Left ventricle myocardium superior (tissue), 1 donor: ENCODE measurements around the gene ALDH4A1. TPM values are rescaled to one million over a fixed set of nuclear protein-coding genes. Genes with fewer than 3 reads are reported as not detected.

ENCODE experiments used
- ATAC-seq: fragments of 200-7000 bp; cut with Tn5 transposase; one replicate; pipeline ENCODE4 v1.9.1; 2020; ENCODE audit warnings: mild to moderate bottlenecking, moderate library complexity
- DNase-seq: peaks from one replicate; pipeline ENCODE4 v3.0.0-alpha.2; 2020
- intact Hi-C: fragments of 100-400 bp; cut with micrococcal nuclease; formaldehyde crosslinking; loops from one replicate; pipeline ENCODE4 v1.11.0; 2022
- total RNA-seq: library from RNA; stranded (reverse); fragmentation: NEBNext Ultra II Directional; extraction: Animal tissue kit (Norgen Biotek cat#: 25700); gene quantifications from one replicate; pipeline ENCODE4 v1.2.1, GENCODE V29; 2021
- donor health status: DM: no; HTN: yes; CAD: no; lungs with severe emphysema.

Gene ALDH4A1
- total RNA-seq, 1 donor from 2014 or later, result 27.3 TPM

DNA sequence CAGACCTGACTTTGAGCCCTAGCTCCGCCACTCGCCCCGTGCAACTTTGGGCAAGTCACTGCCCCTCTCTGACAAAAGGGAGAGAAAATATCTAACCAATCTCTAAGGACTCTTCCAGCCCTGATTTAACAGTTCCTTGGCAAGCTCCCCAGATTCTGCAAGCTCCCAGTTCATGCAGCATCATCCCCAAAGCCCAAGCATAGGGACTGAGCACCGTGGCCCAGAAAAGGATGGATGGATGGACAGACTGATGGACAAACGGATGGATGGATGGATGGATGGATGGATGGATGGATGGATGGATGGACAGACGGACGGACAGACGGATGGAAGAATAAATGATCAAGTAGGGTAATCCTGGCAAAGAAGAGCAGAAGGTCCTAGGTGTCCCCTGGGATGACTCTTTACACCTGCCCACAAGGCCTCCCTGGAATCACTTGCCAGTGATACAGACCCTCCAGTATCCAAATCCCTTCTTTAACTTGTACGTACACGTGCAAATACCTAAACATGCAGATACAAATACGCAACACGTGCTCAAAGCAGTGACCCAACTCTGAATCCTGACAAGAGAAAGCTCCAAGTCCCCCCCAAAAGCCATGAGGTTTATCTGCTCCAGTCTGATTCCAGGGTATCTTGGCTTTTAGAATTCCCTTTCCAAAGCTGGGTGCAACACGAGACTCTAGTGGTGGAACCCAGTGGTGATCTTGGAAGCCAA lies 38.1 kb upstream of the ALDH4A1 start:
- intact Hi-C loops, result no loop called here
- DNase-seq (no peak), ATAC-seq (no peak)

GRCh38 chr1:18939398-18940302 lies 37.3 kb upstream of the ALDH4A1 start:
- ATAC-seq, result no peak
- intact Hi-C loops, result no loop called here
- DNase-seq, result no peak

DNA sequence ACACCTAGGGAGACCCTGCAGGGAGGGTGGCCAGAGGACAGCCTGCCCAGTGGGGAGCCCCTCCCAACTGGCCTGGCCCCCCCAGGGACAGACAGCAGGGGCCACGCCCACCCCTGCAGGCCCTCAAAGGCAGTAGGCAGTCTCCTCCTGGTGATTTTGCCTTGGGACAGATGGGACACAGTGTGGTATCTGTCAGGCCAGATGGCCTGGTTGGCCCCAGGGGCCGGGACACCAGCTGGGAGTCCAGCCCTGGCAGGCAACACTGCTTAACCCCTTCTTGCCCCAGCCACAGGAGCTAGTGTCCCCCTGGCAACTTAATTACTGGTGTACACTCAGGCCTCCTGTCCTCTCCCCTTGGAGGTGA lies 36.3 kb upstream of the ALDH4A1 start:
- intact Hi-C loops, result no loop called here
- ATAC-seq, result no peak
- DNase-seq, result no peak

GRCh38 chr1:18938008-18938706 lies 35.8 kb upstream of the ALDH4A1 start:
- intact Hi-C loops, result no loop called here
- ATAC-seq (peak; percentile 20), DNase-seq (no peak)

GRCh38 chr1:18937539-18937938 lies 35.2 kb upstream of the ALDH4A1 start:
- DNase-seq (no peak), ATAC-seq (no peak)
- intact Hi-C loops, result no loop called here

- ATAC-seq, result no peak
- intact Hi-C loops, result no loop called here
- no peak for DNase-seq
These were observed 34.6 kb upstream of the ALDH4A1 start for GRCh38 chr1:18936814-18937481.

GRCh38 chr1:18936471-18936813 lies 34.1 kb upstream of the ALDH4A1 start:
- ATAC-seq (no peak), DNase-seq (no peak)
- intact Hi-C loops, result no loop called here

GRCh38 chr1:18934205-18935000 lies 32.0 kb upstream of the ALDH4A1 start:
- ATAC-seq (no peak), DNase-seq (no peak)
- intact Hi-C loops, result no loop called here

- DNase-seq (no peak), ATAC-seq (no peak)
- intact Hi-C loops, result no loop called here
These were observed 30.5 kb upstream of the ALDH4A1 start for GRCh38 chr1:18932879-18933278.

GRCh38 chr1:18932387-18932786 lies 30.0 kb upstream of the ALDH4A1 start:
- ATAC-seq, result no peak
- DNase-seq, result no peak
- intact Hi-C loops, result no loop called here

DNA sequence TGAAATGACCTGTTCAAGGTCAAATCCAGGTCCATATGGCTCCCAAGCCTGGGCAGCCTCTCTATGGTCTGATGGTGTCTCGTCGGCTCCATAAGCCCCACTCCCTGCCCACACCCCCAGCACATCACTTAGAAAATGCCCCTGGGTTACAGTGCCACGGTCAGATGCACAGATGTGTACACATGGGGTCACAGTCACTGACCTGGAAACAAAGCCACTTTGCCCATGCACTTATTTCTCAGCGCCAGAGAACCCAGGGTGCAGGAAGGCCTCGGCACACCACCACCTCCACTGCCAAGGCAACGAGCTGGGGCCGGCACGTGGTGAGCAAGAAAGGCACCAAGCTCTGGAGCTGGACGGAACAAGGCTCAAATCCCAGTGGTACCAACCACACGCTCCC lies 29.4 kb upstream of the ALDH4A1 start:
- intact Hi-C loops, result no loop called here
- ATAC-seq (no peak), DNase-seq (no peak)

GRCh38 chr1:18929686-18930085 lies 27.3 kb upstream of the ALDH4A1 start:
- no peak for ATAC-seq

DNA sequence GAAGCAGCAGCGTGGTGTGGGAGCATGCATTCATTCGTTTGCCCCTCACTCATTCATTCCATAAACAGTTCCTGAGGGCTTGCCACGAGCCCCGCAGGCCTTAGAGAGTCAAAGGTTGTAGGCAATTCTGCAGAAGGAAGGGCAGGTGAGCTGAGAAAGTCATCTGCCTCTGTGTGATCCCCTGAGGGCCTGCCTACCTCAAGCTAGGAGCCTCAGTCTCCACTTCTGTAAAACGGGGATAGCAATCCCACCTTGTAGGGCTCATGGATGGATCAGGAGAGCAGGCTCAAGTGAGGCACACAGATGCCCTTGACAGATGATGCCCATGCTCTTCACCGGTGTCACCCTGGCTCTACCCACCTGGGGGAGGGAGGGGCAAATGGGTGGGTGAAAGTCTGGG lies 26.6 kb upstream of the ALDH4A1 start:
- intact Hi-C loops, result no loop called here
- DNase-seq, result no peak
- ATAC-seq, result no peak

More at GRCh38 chr1:18929686-18930085, 27.3 kb upstream of the ALDH4A1 start:
- DNase-seq, result no peak
- intact Hi-C loops, result no loop called here

DNA sequence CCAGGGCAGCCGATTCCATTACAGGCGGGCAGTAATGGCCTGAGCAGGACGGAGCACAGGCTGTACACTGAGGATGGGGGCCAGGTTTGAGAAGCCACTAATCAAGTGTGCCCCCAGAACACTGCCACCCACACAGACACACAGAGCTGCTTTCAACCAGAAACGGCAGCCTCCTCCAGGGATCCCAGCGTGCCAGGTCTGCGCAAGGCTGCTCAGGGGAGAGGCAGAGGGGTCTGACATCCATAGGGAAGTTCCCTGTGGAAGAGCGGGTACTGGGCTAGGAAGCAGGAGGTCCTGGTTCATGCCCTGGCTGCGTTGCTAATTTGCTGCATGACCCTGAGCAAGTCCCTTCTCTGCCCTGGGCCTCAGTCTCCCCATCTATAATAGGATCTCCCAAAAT lies 26.1 kb upstream of the ALDH4A1 start:
- DNase-seq (no peak), ATAC-seq (no peak)
- intact Hi-C loops, result no loop called here

DNA sequence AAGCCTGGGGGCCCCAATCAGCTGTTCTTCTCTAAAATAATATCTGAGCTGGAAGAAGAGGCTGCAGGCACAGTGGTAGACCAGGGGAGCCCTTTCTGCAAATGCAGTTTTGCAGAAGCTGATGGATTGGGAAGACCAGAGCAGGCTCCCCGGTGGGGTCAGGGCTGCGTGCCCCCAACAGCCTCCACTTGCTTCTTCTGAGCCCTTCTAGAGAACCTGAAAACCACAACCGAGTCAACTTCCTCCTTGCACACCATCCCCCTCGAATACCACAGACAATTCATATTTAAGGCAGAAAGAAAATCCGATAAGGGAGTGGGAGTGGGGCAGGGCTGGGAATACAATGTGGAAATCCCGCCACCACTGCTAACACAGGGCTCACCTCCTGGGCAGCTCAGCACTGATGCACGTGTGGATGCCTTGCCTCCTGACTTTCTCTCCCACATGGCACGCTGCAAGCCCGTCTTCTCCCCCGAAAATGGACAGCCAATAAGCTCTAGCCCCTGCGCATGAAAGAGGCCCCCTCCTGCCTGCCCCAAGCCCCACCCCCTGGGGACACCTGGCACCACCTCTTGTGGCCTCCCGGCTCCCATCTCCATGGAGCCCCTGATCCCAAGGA lies 25.4 kb upstream of the ALDH4A1 start:
- DNase-seq (no peak), ATAC-seq (no peak)
- intact Hi-C loops, result no loop called here

GRCh38 chr1:18927082-18927653 lies 24.8 kb upstream of the ALDH4A1 start:
- DNase-seq, result no peak

GRCh38 chr1:18926315-18927081 lies 24.1 kb upstream of the ALDH4A1 start:
- intact Hi-C loops, result no loop called here
- peak; percentile 65 for DNase-seq
- peak; percentile 52 for ATAC-seq

More at GRCh38 chr1:18927082-18927653, 24.8 kb upstream of the ALDH4A1 start:
- ATAC-seq, result no peak
- intact Hi-C loops, result no loop called here
